ENCODE measurements around the gene GAB1. TPM values are rescaled to one million over a fixed set of nuclear protein-coding genes. Genes with fewer than 3 reads are reported as not detected.

The GAB1 gene
- total RNA-seq, 6 donors from 2014 or later: 47.1 to 77.6 (median 56.9) TPM

DNA sequence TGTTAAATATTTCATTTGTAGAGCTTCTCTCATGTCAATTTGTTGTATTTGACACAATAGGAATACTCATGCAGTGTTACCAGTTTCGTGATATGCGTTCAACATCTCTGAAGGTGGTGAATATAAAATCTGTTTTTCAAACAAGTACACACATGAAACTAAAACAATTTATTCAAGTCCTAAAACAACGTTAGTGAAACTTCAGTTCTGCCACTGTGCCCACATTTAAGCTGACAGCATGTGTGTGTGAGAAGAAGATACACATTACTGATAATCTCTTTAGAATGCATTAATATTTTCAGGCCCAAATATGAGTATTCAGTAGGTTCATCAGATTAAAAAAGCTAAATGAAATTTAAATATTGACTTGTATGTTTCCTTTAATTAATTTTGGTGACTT lies 21.7 kb downstream of the GAB1 start:
- WGBS, 2 donors: 73 to 77% methylated on average over 3 of the region's 3 CpGs

DNA sequence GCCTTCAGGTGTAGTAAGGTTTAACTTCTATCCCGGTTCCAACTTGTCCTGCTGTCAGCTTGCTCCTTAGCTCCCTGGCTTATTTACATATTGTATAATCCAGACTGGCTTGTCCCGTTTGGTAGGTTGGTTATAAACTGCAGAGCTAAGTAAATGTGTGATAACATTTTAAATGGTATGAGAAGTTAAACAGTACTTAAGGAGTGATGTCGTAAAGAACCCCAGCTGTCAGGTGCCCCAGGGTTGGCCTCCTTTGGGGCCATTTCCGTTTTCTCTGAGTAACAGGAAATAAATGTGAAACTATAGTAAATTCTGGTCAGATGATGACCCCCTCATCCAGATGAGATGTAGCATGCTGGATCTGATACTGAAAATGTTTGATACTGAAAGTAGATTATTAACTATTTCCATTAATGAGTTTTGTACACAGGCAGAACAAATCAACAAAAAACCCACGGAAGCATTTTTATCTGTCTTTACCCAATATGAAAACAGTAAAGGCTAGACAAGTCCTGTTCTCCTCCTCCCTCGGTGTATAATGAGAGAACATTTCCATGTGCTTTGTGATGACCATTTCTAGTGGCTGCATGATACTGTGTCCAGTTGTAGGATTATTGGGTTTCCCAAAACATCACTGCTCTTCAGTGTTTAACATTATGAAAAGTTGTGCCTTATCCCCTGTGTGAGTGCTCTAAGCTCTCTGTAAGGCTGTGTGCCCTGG lies 22.4 kb downstream of the GAB1 start:
- ATAC-seq (ENCODE audit: low FRiP score in 2 of 2) (peak; percentile 75 to 87), DNase-seq (peak in 1 of 2 donors; percentile 73)
- WGBS, 2 donors: 5 to 7% methylated on average over 6 of the region's 6 CpGs
- peak overlapping the region; percentile 64 to 83 (median 78) for H3K27ac ChIP-seq
- H3K27me3 ChIP-seq: no peaks in the 10 kb centered on the region
- TF ChIP-seq POLR2AphosphoS5 (IDR thresholded peaks at IDR 0.05) (peak; percentile 18 to 54), POLR2A (IDR thresholded peaks at IDR 0.05) (no peak), EP300 (IDR thresholded peaks at IDR 0.05) (peak in 2 of 4 donors; percentile 33 to 80)
- TF ChIP-seq, protein P1, sequence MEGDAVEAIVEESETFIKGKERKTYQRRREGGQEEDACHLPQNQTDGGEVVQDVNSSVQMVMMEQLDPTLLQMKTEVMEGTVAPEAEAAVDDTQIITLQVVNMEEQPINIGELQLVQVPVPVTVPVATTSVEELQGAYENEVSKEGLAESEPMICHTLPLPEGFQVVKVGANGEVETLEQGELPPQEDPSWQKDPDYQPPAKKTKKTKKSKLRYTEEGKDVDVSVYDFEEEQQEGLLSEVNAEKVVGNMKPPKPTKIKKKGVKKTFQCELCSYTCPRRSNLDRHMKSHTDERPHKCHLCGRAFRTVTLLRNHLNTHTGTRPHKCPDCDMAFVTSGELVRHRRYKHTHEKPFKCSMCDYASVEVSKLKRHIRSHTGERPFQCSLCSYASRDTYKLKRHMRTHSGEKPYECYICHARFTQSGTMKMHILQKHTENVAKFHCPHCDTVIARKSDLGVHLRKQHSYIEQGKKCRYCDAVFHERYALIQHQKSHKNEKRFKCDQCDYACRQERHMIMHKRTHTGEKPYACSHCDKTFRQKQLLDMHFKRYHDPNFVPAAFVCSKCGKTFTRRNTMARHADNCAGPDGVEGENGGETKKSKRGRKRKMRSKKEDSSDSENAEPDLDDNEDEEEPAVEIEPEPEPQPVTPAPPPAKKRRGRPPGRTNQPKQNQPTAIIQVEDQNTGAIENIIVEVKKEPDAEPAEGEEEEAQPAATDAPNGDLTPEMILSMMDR (IDR thresholded peaks at IDR 0.05): no peak
- H3K9me3 ChIP-seq: no peaks in the 10 kb centered on the region
- no peaks in the 10 kb centered on the region for H3K36me3 ChIP-seq
- H3K4me1 ChIP-seq: peaks cover 55 to 70% (median 61%) of the 10 kb centered on the region in 4 donors
- H3K4me3 ChIP-seq: peak overlapping the region in 1 of 4 donors; percentile 8

More for the DNA sequence above, 21.7 kb downstream of the GAB1 start:
- ATAC-seq (ENCODE audit: low FRiP score in 2 of 2) (no peak), DNase-seq (no peak)
- peak overlapping the region; percentile 64 to 83 (median 78) for H3K27ac ChIP-seq
- no peak overlapping the region for H3K4me3 ChIP-seq
- TF ChIP-seq EP300 (IDR thresholded peaks at IDR 0.05): no peak
- TF ChIP-seq POLR2A (IDR thresholded peaks at IDR 0.05): no peak
- TF ChIP-seq, protein P1 (IDR thresholded peaks at IDR 0.05): no peak
- no peak for TF ChIP-seq POLR2AphosphoS5 (IDR thresholded peaks at IDR 0.05)
- no peaks in the 10 kb centered on the region for H3K9me3 ChIP-seq
- no peaks in the 10 kb centered on the region for H3K27me3 ChIP-seq
- H3K4me1 ChIP-seq: peaks cover 54 to 69% (median 63%) of the 10 kb centered on the region in 4 donors
- no peaks in the 10 kb centered on the region for H3K36me3 ChIP-seq

DNA sequence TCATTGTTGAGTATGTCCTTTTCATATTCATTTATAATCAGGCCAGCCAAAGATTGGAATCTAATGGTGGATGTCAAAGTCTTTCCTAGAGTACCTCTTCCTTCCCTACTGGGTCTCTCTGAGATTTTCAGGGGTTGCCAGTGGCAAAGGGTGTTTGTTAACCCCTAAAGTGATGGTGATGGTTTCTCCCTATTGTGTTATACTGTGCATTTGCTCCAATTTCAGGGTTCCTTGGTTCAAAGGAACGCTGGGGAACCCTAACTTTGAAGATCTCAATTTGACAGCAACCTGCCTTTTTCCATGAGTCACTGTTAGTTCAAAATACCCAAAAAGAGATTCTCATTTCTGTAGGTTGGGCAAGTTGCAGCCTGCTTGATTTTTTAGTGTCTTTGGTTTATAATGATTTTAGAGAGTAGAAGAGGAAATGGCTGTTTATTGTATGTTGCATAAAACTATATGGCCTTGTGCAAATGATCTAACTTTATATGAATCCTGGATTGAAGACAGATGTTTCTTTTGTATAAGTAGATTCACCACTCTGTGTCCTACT lies 23.0 kb downstream of the GAB1 start:
- no peak overlapping the region for H3K4me3 ChIP-seq
- ATAC-seq (ENCODE audit: low FRiP score in 2 of 2): no peak
- no peak for DNase-seq

DNA sequence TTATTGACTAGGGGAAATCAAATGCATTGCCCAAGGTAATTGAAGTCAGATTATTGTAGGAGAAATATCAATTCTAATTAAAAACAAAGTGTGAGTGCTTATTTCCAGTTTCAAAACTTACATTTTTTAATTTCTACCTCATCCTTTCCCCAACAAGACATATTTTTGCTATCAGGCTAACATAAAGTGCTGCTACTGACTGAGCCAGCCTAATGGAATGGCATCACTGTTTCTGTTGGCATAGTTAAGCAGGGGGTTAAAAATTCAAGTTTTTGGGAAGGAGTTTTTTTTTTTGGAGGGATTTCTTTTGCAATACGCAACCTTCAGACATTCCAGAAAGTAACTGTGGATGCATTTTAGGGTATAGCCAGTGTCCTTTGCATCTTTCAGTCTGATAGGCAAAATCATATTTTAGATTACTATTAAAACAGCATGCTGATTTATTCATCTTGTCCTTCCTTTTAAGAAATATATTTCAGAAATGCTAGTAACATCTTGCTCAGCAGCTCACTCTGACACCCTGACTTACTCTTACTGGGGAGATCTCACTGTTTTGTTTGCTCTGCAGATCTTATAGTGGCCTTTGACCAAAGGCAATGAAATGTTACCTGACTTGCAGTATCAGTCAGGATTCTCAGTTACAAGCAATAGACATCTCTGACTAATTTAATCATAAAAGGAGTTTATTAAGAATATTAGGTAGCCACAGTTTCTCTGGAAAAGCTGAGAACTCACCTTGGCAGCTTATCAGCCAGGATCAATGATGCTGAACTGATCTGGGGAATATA lies 24.4 kb downstream of the GAB1 start:
- no peak for ATAC-seq (ENCODE audit: low FRiP score in 2 of 2)
- Histone ChIP-seq H3K36me3 (no peaks in the 10 kb centered on the region), H3K9me3 (no peaks in the 10 kb centered on the region), H3K27me3 (no peaks in the 10 kb centered on the region), H3K27ac (peak overlapping the region in 2 of 4 donors; percentile 75 to 83), H3K4me1 (peaks cover 42 to 57% (median 46%) of the 10 kb centered on the region in 4 donors), H3K4me3 (no peak overlapping the region)
- WGBS, 2 donors: 83% methylated on average over 1 of the region's 1 CpG
- TF ChIP-seq EP300 (IDR thresholded peaks at IDR 0.05): no peak
- TF ChIP-seq, protein P1 (IDR thresholded peaks at IDR 0.05): no peak
- TF ChIP-seq POLR2AphosphoS5 (IDR thresholded peaks at IDR 0.05): no peak
- no peak for TF ChIP-seq POLR2A (IDR thresholded peaks at IDR 0.05)
- DNase-seq: no peak

More for the DNA sequence above, 23.0 kb downstream of the GAB1 start:
- Histone ChIP-seq H3K36me3 (no peaks in the 10 kb centered on the region), H3K27ac (peak overlapping the region; percentile 64 to 83 (median 78)), H3K4me1 (peaks cover 55 to 69% (median 57%) of the 10 kb centered on the region in 4 donors), H3K27me3 (no peaks in the 10 kb centered on the region), H3K9me3 (no peaks in the 10 kb centered on the region)
- WGBS, 2 donors: 70 to 73% methylated on average over 1 of the region's 1 CpG
- TF ChIP-seq, protein P1 (IDR thresholded peaks at IDR 0.05): no peak
- TF ChIP-seq POLR2A (IDR thresholded peaks at IDR 0.05) (no peak), EP300 (IDR thresholded peaks at IDR 0.05) (no peak), POLR2AphosphoS5 (IDR thresholded peaks at IDR 0.05) (no peak)

Measured in upper lobe of left lung (tissue), 6 donors.